Upper lobe of left lung (tissue), 6 donors: ENCODE measurements around the gene DPYD. TPM values are rescaled to one million over a fixed set of nuclear protein-coding genes. Genes with fewer than 3 reads are reported as not detected.

Source experiments
- ATAC-seq, 2 donors: fragments of 200-7000 bp; cut with Tn5 transposase; one replicate each; pipeline ENCODE4 v1.9.1; 2022; ENCODE audit warnings: mild to moderate bottlenecking in 2 of 2, moderate library complexity in 2 of 2; ENCODE audit not compliant: low FRiP score in 2 of 2
- DNase-seq, 2 donors: peaks; one replicate each; pipeline ENCODE4 v3.0.0-alpha.2; 2019 to 2020
- H3K27ac ChIP-seq, 4 donors: fragments of 200-600 bp; sonication (generic); one replicate each; pipeline ENCODE4 v1.5.1; 2016 to 2019
- H3K27me3 ChIP-seq, 4 donors: fragments of 200-600 bp; sonication (generic); one replicate each; pipeline ENCODE4 v1.5.1; 2017 to 2019
- H3K36me3 ChIP-seq, 4 donors: fragments of 200-600 bp; sonication (generic); one replicate each; pipeline ENCODE4 v1.5.1; 2016 to 2019
- H3K4me1 ChIP-seq, 4 donors: fragments of 200-600 bp; sonication (generic); one replicate each; pipeline ENCODE4 v1.5.1; 2018 to 2019
- H3K4me3 ChIP-seq, 4 donors: fragments of 200-600 bp; sonication (generic); one replicate each; pipeline ENCODE4 v1.5.1; 2017 to 2019; ENCODE audit warnings: mild to moderate bottlenecking in 2 of 4, moderate library complexity in 1 of 4
- H3K9me3 ChIP-seq, 4 donors: fragments of 200-600 bp; sonication (generic); one replicate each; pipeline ENCODE4 v1.5.1; 2018 to 2019
- CTCF ChIP-seq, 6 experiments: fragments of 450-650 bp in 4 of 6; fragments of 200-600 bp in 2 of 6; sonication (generic) in 2 of 6; IDR thresholded peaks; one replicate each; pipeline ENCODE4 v1.5.1; 2016 to 2019; ENCODE audit warnings: antibody characterized with exemption in 6 of 6
- EP300 ChIP-seq, 4 donors: sonication (generic); formaldehyde crosslinking; IDR thresholded peaks; one replicate each; pipeline ENCODE4 v1.5.1; 2017; ENCODE audit warnings: antibody characterized with exemption in 4 of 4, control low read depth in 2 of 4
- POLR2A ChIP-seq, 4 donors: fragments of 450-650 bp; IDR thresholded peaks; one replicate each; pipeline ENCODE4 v1.5.1; 2016 to 2017; ENCODE audit warnings: antibody characterized with exemption in 4 of 4, mild to moderate bottlenecking in 2 of 4
- POLR2AphosphoS5 ChIP-seq, 2 donors: sonication (generic); formaldehyde crosslinking; IDR thresholded peaks; one replicate each; pipeline ENCODE4 v1.5.1; 2017; ENCODE audit warnings: antibody characterized with exemption in 2 of 2
- WGBS, 2 donors: methylation state at CpG; one replicate each; pipeline ENCODE4 v1.1.5; 2017 to 2018; 5-methylcytosine and 5-hydroxymethylcytosine counted together
- total RNA-seq, 6 donors: library from RNA; depleted of rRNA in 4 of 6; stranded (reverse); fragments of >200 nt in 4 of 6; gene quantifications; one replicate each; pipeline versions ENCODE4 v1.1.0 to v1.2.1, GENCODE V29; 2016 to 2021
- donor health status: DM: no; HTN: no; CAD: no; lungs with moderate emphysema.
- donor health status: DM: no; HTN: yes; CAD: no; lungs with severe emphysema.

The DPYD gene
- total RNA-seq, 6 donors from 2014 or later, result 60.9 to 106 (median 79.7) TPM

GRCh38 chr1:97903626-97904025 lies 17.2 kb downstream of the DPYD start:
- WGBS, 2 donors, result 37 to 38% methylated on average over 1 of the region's 1 CpG
- H3K36me3 ChIP-seq, result no peaks in the 10 kb centered on the region
- H3K27ac ChIP-seq, result peak overlapping the region in 3 of 4 donors; percentile 59 to 81 (median 65)
- peak overlapping the region in 1 of 4 donors; percentile 7 for H3K4me3 ChIP-seq
- H3K27me3 ChIP-seq, result no peaks in the 10 kb centered on the region
- ATAC-seq (no peak), DNase-seq (no peak)
- H3K4me1 ChIP-seq, result peaks cover 45 to 69% (median 56%) of the 10 kb centered on the region in 4 donors
- TF ChIP-seq EP300 (IDR thresholded peaks at IDR 0.05) (no peak), POLR2A (IDR thresholded peaks at IDR 0.05) (no peak), POLR2AphosphoS5 (IDR thresholded peaks at IDR 0.05) (no peak), CTCF (IDR thresholded peaks at IDR 0.05) (no peak)
- H3K9me3 ChIP-seq, result no peaks in the 10 kb centered on the region

GRCh38 chr1:97902067-97902466 lies 18.8 kb downstream of the DPYD start:
- Histone ChIP-seq H3K27me3 (no peaks in the 10 kb centered on the region), H3K27ac (peak overlapping the region in 3 of 4 donors; percentile 55 to 76 (median 67)), H3K4me3 (no peak overlapping the region), H3K9me3 (no peaks in the 10 kb centered on the region), H3K36me3 (no peaks in the 10 kb centered on the region), H3K4me1 (peaks cover 42 to 68% (median 52%) of the 10 kb centered on the region in 4 donors)
- TF ChIP-seq POLR2AphosphoS5 (IDR thresholded peaks at IDR 0.05), result no peak
- TF ChIP-seq POLR2A (IDR thresholded peaks at IDR 0.05), result no peak
- TF ChIP-seq EP300 (IDR thresholded peaks at IDR 0.05), result no peak
- no peak for TF ChIP-seq CTCF (IDR thresholded peaks at IDR 0.05)
- DNase-seq (no peak), ATAC-seq (no peak)
- 80 to 86% methylated on average over 2 of the region's 2 CpGs for WGBS, 2 donors

- DNase-seq (no peak), ATAC-seq (peak; percentile 66 to 85)
- Histone ChIP-seq H3K27me3 (no peaks in the 10 kb centered on the region), H3K4me3 (peak overlapping the region in 2 of 4 donors; percentile 21 to 33), H3K27ac (peak overlapping the region; percentile 55 to 76 (median 66)), H3K36me3 (no peaks in the 10 kb centered on the region), H3K9me3 (no peaks in the 10 kb centered on the region), H3K4me1 (peaks cover 39 to 59% (median 47%) of the 10 kb centered on the region in 4 donors)
- 19 to 21% methylated on average over 2 of the region's 2 CpGs for WGBS, 2 donors
- peak in 1 of 4 donors; percentile 34 for TF ChIP-seq POLR2A (IDR thresholded peaks at IDR 0.05)
- no peak for TF ChIP-seq CTCF (IDR thresholded peaks at IDR 0.05)
- TF ChIP-seq EP300 (IDR thresholded peaks at IDR 0.05), result peak in 1 of 4 donors; percentile 85
- peak in 1 of 2 donors; percentile 1 for TF ChIP-seq POLR2AphosphoS5 (IDR thresholded peaks at IDR 0.05)
Observed at GRCh38 chr1:97901017-97901658, 19.7 kb downstream of the DPYD start.

GRCh38 chr1:97898948-97899347 lies 21.9 kb downstream of the DPYD start:
- Histone ChIP-seq H3K4me1 (peaks cover 27 to 37% (median 30%) of the 10 kb centered on the region in 4 donors), H3K9me3 (no peaks in the 10 kb centered on the region), H3K36me3 (no peaks in the 10 kb centered on the region), H3K27me3 (no peaks in the 10 kb centered on the region), H3K27ac (no peak overlapping the region), H3K4me3 (no peak overlapping the region)
- WGBS, 2 donors, result 79 to 84% methylated on average over 3 of the region's 3 CpGs
- ATAC-seq (no peak), DNase-seq (no peak)
- TF ChIP-seq CTCF (IDR thresholded peaks at IDR 0.05), result no peak
- no peak for TF ChIP-seq POLR2A (IDR thresholded peaks at IDR 0.05)
- no peak for TF ChIP-seq EP300 (IDR thresholded peaks at IDR 0.05)
- TF ChIP-seq POLR2AphosphoS5 (IDR thresholded peaks at IDR 0.05), result no peak

GRCh38 chr1:97895278-97895677 lies 25.6 kb downstream of the DPYD start:
- DNase-seq (no peak), ATAC-seq (no peak)
- 67 to 79% methylated on average over 1 of the region's 1 CpG for WGBS, 2 donors
- TF ChIP-seq CTCF (IDR thresholded peaks at IDR 0.05), result no peak
- no peak for TF ChIP-seq EP300 (IDR thresholded peaks at IDR 0.05)
- TF ChIP-seq POLR2A (IDR thresholded peaks at IDR 0.05), result no peak
- TF ChIP-seq POLR2AphosphoS5 (IDR thresholded peaks at IDR 0.05), result no peak
- no peaks in the 10 kb centered on the region for H3K9me3 ChIP-seq
- H3K36me3 ChIP-seq, result no peaks in the 10 kb centered on the region
- H3K27ac ChIP-seq, result no peak overlapping the region
- H3K27me3 ChIP-seq, result no peaks in the 10 kb centered on the region
- H3K4me1 ChIP-seq, result peaks cover 0 to 8% (median 4%) of the 10 kb centered on the region in 4 donors
- no peak overlapping the region for H3K4me3 ChIP-seq
